OCI-LY3 (cell line): ENCODE data around the gene EXPH5.

Experiments used
- EZH2phosphoT487 ChIP-seq: fragments of 200-600 bp; shearing (Covaris generic); IDR thresholded peaks from 2 replicates; pipeline ENCODE4 v1.6.1; 2018; ENCODE audit warnings: antibody characterized with exemption, mixed run types, low read depth
- TF ChIP-seq, protein P1 (sequence below): fragments of 200-600, 300-600 bp; sonication (generic); IDR thresholded peaks from 2 replicates; pipeline ENCODE4 v1.5.1; 2014; ENCODE audit warnings: antibody characterized with exemption, low read length, low read depth

DNA sequence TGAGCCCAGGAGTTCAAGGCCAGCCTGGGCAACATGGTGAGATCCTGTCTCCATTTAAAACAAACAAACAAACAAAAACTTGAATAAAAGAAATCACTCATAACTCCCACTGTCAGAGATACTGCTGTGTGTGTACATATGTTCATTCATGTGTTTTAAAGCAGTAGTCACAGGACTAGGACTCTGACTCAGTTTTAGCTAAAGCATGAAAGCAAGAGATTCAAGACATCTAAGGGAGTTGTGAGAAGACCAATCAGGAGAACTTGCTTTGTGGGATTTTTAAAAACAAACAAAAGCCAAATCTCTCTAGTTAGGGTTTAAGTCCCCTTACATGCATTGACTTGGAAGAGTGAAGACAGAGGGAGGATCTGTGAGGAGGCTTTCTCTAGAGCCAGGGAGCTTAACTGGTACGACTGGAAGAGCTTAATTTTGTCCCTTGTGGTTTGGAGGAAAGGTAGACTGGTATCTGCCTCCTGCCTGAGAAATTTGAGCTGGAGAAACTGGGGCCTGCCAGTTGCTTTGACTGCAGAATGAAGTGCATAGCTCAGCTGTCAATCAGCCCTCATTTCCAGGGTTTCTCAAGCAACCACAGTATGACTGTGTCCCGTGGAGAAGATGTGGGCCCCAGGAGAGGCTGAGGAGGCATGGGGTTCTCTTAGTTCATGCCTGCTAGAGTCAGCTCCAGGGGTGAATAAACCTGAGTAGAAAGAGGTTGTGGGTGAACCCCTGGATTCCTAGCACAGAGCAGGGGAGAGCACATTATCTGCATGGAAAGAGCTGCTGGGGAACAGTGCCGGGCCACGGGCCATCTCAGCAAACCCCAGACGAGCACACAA, 30.6 kb downstream of the EXPH5 start:
- TF ChIP-seq, protein P1, sequence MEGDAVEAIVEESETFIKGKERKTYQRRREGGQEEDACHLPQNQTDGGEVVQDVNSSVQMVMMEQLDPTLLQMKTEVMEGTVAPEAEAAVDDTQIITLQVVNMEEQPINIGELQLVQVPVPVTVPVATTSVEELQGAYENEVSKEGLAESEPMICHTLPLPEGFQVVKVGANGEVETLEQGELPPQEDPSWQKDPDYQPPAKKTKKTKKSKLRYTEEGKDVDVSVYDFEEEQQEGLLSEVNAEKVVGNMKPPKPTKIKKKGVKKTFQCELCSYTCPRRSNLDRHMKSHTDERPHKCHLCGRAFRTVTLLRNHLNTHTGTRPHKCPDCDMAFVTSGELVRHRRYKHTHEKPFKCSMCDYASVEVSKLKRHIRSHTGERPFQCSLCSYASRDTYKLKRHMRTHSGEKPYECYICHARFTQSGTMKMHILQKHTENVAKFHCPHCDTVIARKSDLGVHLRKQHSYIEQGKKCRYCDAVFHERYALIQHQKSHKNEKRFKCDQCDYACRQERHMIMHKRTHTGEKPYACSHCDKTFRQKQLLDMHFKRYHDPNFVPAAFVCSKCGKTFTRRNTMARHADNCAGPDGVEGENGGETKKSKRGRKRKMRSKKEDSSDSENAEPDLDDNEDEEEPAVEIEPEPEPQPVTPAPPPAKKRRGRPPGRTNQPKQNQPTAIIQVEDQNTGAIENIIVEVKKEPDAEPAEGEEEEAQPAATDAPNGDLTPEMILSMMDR: no peak
- TF ChIP-seq EZH2phosphoT487: no peak
